H1 (cell line): ENCODE measurements around the gene ATP2A3. TPM values are rescaled to one million over a fixed set of nuclear protein-coding genes. Genes with fewer than 3 reads are reported as not detected.

Experiments used
- ATF2 ChIP-seq: IDR thresholded peaks from 2 replicates; pipeline ENCODE4 v1.6.1; 2012; ENCODE audit warnings: low read length, inconsistent platforms
- BCL11A ChIP-seq, 2 experiments: IDR thresholded peaks; one replicate each; pipeline ENCODE4 v1.6.1; 2011; ENCODE audit warnings: low read depth in 2 of 2, low read length in 2 of 2, mild to moderate bottlenecking in 2 of 2
- BRCA1 ChIP-seq: IDR thresholded peaks from 2 replicates; pipeline ENCODE4 v1.6.1; 2012; ENCODE audit warnings: low read depth, low read length, improper control_type of control experiment
- CHD7 ChIP-seq: fragments of 300-600 bp; sonication (generic); IDR thresholded peaks from 2 replicates; pipeline ENCODE4 v1.7.1; 2012; ENCODE audit warnings: low read length, moderate library complexity, mild to moderate bottlenecking, inconsistent platforms; ENCODE audit not compliant: insufficient replicate concordance
- CREB1 ChIP-seq: IDR thresholded peaks from 2 replicates; pipeline ENCODE4 v1.6.1; 2012; ENCODE audit warnings: inconsistent platforms
- NANOG ChIP-seq: IDR thresholded peaks from 2 replicates; pipeline ENCODE4 v1.6.1; 2011; ENCODE audit warnings: low read length, low read depth, mild to moderate bottlenecking, inconsistent platforms; ENCODE audit not compliant: insufficient read depth, poor library complexity, severe bottlenecking
- TAF7 ChIP-seq: optimal IDR thresholded peaks from 2 replicates; pipeline ENCODE3; 2011; ENCODE audit warnings: low read depth, mild to moderate bottlenecking, inconsistent platforms, low read length, moderate library complexity, borderline replicate concordance
- TCF12 ChIP-seq: IDR thresholded peaks from 2 replicates; pipeline ENCODE4 v1.6.1; 2011; ENCODE audit warnings: low read depth, mild to moderate bottlenecking, low read length
- polyA plus RNA-seq, 7 experiments: library from polyadenylated mRNA; depleted of rRNA in 3 of 7; stranded (reverse) in 5 of 7; unstranded in 2 of 7; fragments of >200 nt in 5 of 7; fragments of 200-250 nt in 2 of 7; gene quantifications; 1 replicate in 5 of 7; 2 replicates in 1 of 7; 4 replicates in 1 of 7; pipeline versions ENCODE4 v1.2.1 to v1.2.3, GENCODE V29; 2011 to 2013; ENCODE audit warnings: missing spikeins in 2 of 7, mixed read lengths in 2 of 7
- total RNA-seq: library from RNA; stranded (reverse); fragmentation: NEBNext Ultra II Directional; extraction: Animal tissue kit (Norgen Biotek cat#: 25700); gene quantifications from 2 replicates; pipeline ENCODE4 v1.2.1, GENCODE V29; 2021

ATP2A3 gene
- total and polyA plus RNA-seq, 2 of the 8 experiments (the other 6 are each of a cell fraction or from before 2014, with no cell fraction given) = 18.4 to 32.5 TPM

- TF ChIP-seq CHD7 (no peak), BCL11A (IDR thresholded peaks at IDR 0.05; ENCODE audit: low read depth in 2 of 2, low read length in 2 of 2) (no peak), NANOG (no peak), TCF12 (no peak), TAF7 (no peak), BRCA1 (no peak), ATF2 (peak; percentile 21; the same call in 1 of the 2 replicates), CREB1 (peak; percentile 51; the same call in 1 of the 2 replicates)
Observed at GRCh38 chr17:3888343-3889171, 75.7 kb downstream of the ATP2A3 start (continued).
